ENCODE data around the gene ELMOD1. TPM values are rescaled to one million over a fixed set of nuclear protein-coding genes. Genes with fewer than 3 reads are reported as not detected.

Gene ELMOD1
- total RNA-seq, 1 donor from 2014 or later = 2.3 TPM

GRCh38 chr11:107661656-107662055, 70.7 kb downstream of the ELMOD1 start:
- peaks cover 17% of the 10 kb centered on the region for H3K27me3 ChIP-seq (ENCODE audit: low read depth)
- H3K9me3 ChIP-seq (replicated peaks) = no peaks in the 10 kb centered on the region
- no peak overlapping the region for H3K27ac ChIP-seq (replicated peaks)
- no peak overlapping the region for H3K4me3 ChIP-seq
- intact Hi-C loops (cut with micrococcal nuclease) = no loop called here
- H3K36me3 ChIP-seq = no peaks in the 10 kb centered on the region
- TF ChIP-seq CTCF (IDR thresholded peaks at IDR 0.05; ENCODE audit: borderline replicate concordance) = no peak
- DNase-seq = no peak
- no peaks in the 10 kb centered on the region for H3K4me1 ChIP-seq

- TF ChIP-seq CTCF (IDR thresholded peaks at IDR 0.05; ENCODE audit: borderline replicate concordance) = no peak
- Histone ChIP-seq H3K27ac (replicated peaks) (no peak overlapping the region), H3K9me3 (replicated peaks) (no peaks in the 10 kb centered on the region), H3K4me1 (no peaks in the 10 kb centered on the region), H3K27me3 (ENCODE audit: low read depth) (peaks cover 12% of the 10 kb centered on the region), H3K36me3 (no peaks in the 10 kb centered on the region), H3K4me3 (no peak overlapping the region)
- intact Hi-C loops (cut with micrococcal nuclease) = no loop called here
- DNase-seq = no peak
Observed at GRCh38 chr11:107665018-107665417, 74.1 kb downstream of the ELMOD1 start.

GRCh38 chr11:107666911-107667613, 76.1 kb downstream of the ELMOD1 start:
- no peak for DNase-seq
- Histone ChIP-seq H3K36me3 (no peaks in the 10 kb centered on the region), H3K27me3 (ENCODE audit: low read depth) (peaks cover 15% of the 10 kb centered on the region), H3K4me3 (no peak overlapping the region), H3K27ac (replicated peaks) (no peak overlapping the region), H3K9me3 (replicated peaks) (no peaks in the 10 kb centered on the region), H3K4me1 (no peaks in the 10 kb centered on the region)
- intact Hi-C loops (cut with micrococcal nuclease) = no loop called here
- no peak for TF ChIP-seq CTCF (IDR thresholded peaks at IDR 0.05; ENCODE audit: borderline replicate concordance)

GRCh38 chr11:107669191-107669740, 78.3 kb downstream of the ELMOD1 start:
- intact Hi-C loops (cut with micrococcal nuclease) = no loop called here
- DNase-seq = no peak

GRCh38 chr11:107669893-107670601, 79.1 kb downstream of the ELMOD1 start:
- Histone ChIP-seq H3K36me3 (no peaks in the 10 kb centered on the region), H3K27me3 (ENCODE audit: low read depth) (peaks cover 19% of the 10 kb centered on the region), H3K9me3 (replicated peaks) (no peaks in the 10 kb centered on the region), H3K4me3 (no peak overlapping the region), H3K27ac (replicated peaks) (no peak overlapping the region), H3K4me1 (no peaks in the 10 kb centered on the region)
- DNase-seq = no peak
- TF ChIP-seq CTCF (IDR thresholded peaks at IDR 0.05; ENCODE audit: borderline replicate concordance) = no peak
- intact Hi-C loops (cut with micrococcal nuclease) = no loop called here

More at GRCh38 chr11:107669191-107669740, 78.3 kb downstream of the ELMOD1 start:
- Histone ChIP-seq H3K36me3 (no peaks in the 10 kb centered on the region), H3K4me3 (no peak overlapping the region), H3K4me1 (no peaks in the 10 kb centered on the region), H3K9me3 (replicated peaks) (no peaks in the 10 kb centered on the region), H3K27ac (replicated peaks) (no peak overlapping the region), H3K27me3 (ENCODE audit: low read depth) (peaks cover 18% of the 10 kb centered on the region)
- no peak for TF ChIP-seq CTCF (IDR thresholded peaks at IDR 0.05; ENCODE audit: borderline replicate concordance)
